Endothelial cell of umbilical vein (primary cell): ENCODE results near the gene RPS2. TPM values are rescaled to one million over a fixed set of nuclear protein-coding genes. Genes with fewer than 3 reads are reported as not detected.
"Not testable (repeated sequence)": the region's sequence is repeated elsewhere in the genome, so short reads cannot be mapped to it uniquely, and the experiment has no call there.

Experiments used
- BruUV-seq: library from RNA; stranded (reverse); fragments of 400-500 nt; replicated peaks from 2 replicates; lab custom pipeline; 2021; lab: Mats Ljungman, UMichigan
- CTCF ChIA-PET: fragments of 300-600, 350-600 bp; sonication (Branson Sonifier 250); formaldehyde crosslinking; loops from one replicate; lab custom pipeline; 2021; ENCODE audit warnings: antibody characterized with exemption, inconsistent platforms; lab: Charles Lee
- POLR2A ChIA-PET: fragments of 300-600, 350-600 bp; sonication (Branson Sonifier 250); formaldehyde crosslinking; loops from one replicate; lab custom pipeline; 2021; ENCODE audit warnings: antibody characterized with exemption, inconsistent platforms; lab: Charles Lee
- DNase-seq: peaks from one replicate; pipeline ENCODE4 v3.0.0-alpha.2; 2011; ENCODE audit warnings: low read depth, low spot score
- FAIRE-seq: peaks from 2 replicates; lab custom pipeline; 2011; peaks lifted over from hg19 to GRCh38; lab: Jason Lieb, UNC
- H2AFZ ChIP-seq: 2 replicates; pipeline ENCODE4 v1.6.0; 2012; ENCODE audit warnings: low read depth, low read length, control low read depth, inconsistent platforms
- H3K27ac ChIP-seq: 2 replicates; pipeline ENCODE4 v1.5.1; 2011; ENCODE audit warnings: low read depth, mild to moderate bottlenecking, control low read depth, low read length, moderate library complexity; ENCODE audit not compliant: insufficient read depth
- H3K27me3 ChIP-seq, 2 experiments: 2 replicates each; pipeline versions ENCODE4 v1.6.0 to v1.6.1; 2011; ENCODE audit warnings: low read length in 2 of 2, mixed read lengths in 1 of 2; ENCODE audit not compliant: control insufficient read depth in 2 of 2, insufficient read depth in 2 of 2
- H3K36me3 ChIP-seq, 2 experiments: 2 replicates in 1 of 2; 3 replicates in 1 of 2; pipeline ENCODE4 v1.5.1; 2011; ENCODE audit warnings: low read length in 2 of 2, mild to moderate bottlenecking in 1 of 2, moderate library complexity in 1 of 2; ENCODE audit not compliant: control insufficient read depth in 2 of 2, insufficient read depth in 2 of 2; ENCODE audit errors: extremely low read depth in 1 of 2
- H3K4me1 ChIP-seq: 3 replicates; pipeline ENCODE4 v1.5.1; 2011; ENCODE audit warnings: mild to moderate bottlenecking, low read length; ENCODE audit not compliant: control insufficient read depth, insufficient read depth; ENCODE audit errors: extremely low read depth
- H3K4me2 ChIP-seq: 2 replicates; pipeline ENCODE4 v1.6.1; 2011; ENCODE audit warnings: low read length, control low read depth, mixed read lengths; ENCODE audit not compliant: insufficient read depth
- H3K4me3 ChIP-seq, 3 experiments: fragments of 200-600 bp in 1 of 3; sonication (generic), shearing (Covaris generic) in 1 of 3; replicated peaks in 1 of 3; 2 replicates each; pipeline ENCODE4 v1.5.1; 2011 to 2016; ENCODE audit warnings: control low read depth in 3 of 3, low read length in 3 of 3, mild to moderate bottlenecking in 2 of 3, inconsistent platforms in 1 of 3, low read depth in 1 of 3, moderate library complexity in 1 of 3; ENCODE audit not compliant: insufficient read depth in 1 of 3
- H3K79me2 ChIP-seq: 2 replicates; pipeline ENCODE4 v1.6.0; 2012; ENCODE audit warnings: low read length, inconsistent platforms; ENCODE audit not compliant: control insufficient read depth, insufficient read depth
- H3K9ac ChIP-seq: replicated peaks from 2 replicates; pipeline ENCODE3; 2011; ENCODE audit warnings: low read length, control low read depth; ENCODE audit not compliant: insufficient read depth; ENCODE audit errors: extremely low read depth
- H3K9me1 ChIP-seq: replicated peaks from 3 replicates; pipeline ENCODE4 v1.6.0; 2011; ENCODE audit warnings: mild to moderate bottlenecking, low read length; ENCODE audit not compliant: control insufficient read depth, insufficient read depth; ENCODE audit errors: extremely low read depth
- H3K9me3 ChIP-seq: replicated peaks from 2 replicates; pipeline ENCODE4 v1.5.1; 2012; ENCODE audit warnings: low read length, inconsistent platforms; ENCODE audit not compliant: control insufficient read depth, insufficient read depth
- H4K20me1 ChIP-seq: replicated peaks from 2 replicates; pipeline ENCODE3; 2011; ENCODE audit warnings: mild to moderate bottlenecking, low read length; ENCODE audit not compliant: control insufficient read depth, insufficient read depth; ENCODE audit errors: extremely low read depth
- EZH2 ChIP-seq: IDR thresholded peaks from 2 replicates; pipeline ENCODE4 v1.6.1; 2012; ENCODE audit warnings: borderline replicate concordance, low read depth, mild to moderate bottlenecking, moderate library complexity, low read length, inconsistent platforms; ENCODE audit not compliant: severe bottlenecking
- FOS ChIP-seq: IDR thresholded peaks from 2 replicates; pipeline ENCODE4 v1.6.1; 2011; ENCODE audit warnings: mild to moderate bottlenecking, low read length, moderate library complexity, borderline replicate concordance; ENCODE audit not compliant: insufficient read depth
- GATA2 ChIP-seq: IDR thresholded peaks from 2 replicates; pipeline ENCODE4 v1.7.0; 2011; ENCODE audit warnings: low read depth, mild to moderate bottlenecking, moderate library complexity, mixed read lengths, low read length; ENCODE audit not compliant: insufficient read length, insufficient read depth
- JUN ChIP-seq: IDR thresholded peaks from 2 replicates; pipeline ENCODE4 v1.6.1; 2011; ENCODE audit warnings: borderline replicate concordance, low read depth; ENCODE audit not compliant: insufficient read length, insufficient read depth
- MYC ChIP-seq: IDR thresholded peaks from one replicate; pipeline ENCODE4 v1.6.1; 2011; ENCODE audit warnings: mild to moderate bottlenecking, low read depth, low read length
- POLR2A ChIP-seq: IDR thresholded peaks from 2 replicates; pipeline ENCODE4 v1.6.1; 2012; ENCODE audit warnings: low read depth, mild to moderate bottlenecking, control low read depth, low read length
- POLR2AphosphoS5 ChIP-seq: IDR thresholded peaks from 2 replicates; pipeline ENCODE4 v1.6.1; 2012; ENCODE audit warnings: low read depth, mild to moderate bottlenecking, control low read depth, low read length, moderate library complexity; ENCODE audit not compliant: insufficient read depth
- dilution Hi-C: fragments of 300-500 bp; cut with MboI; formaldehyde crosslinking; loops from one replicate; pipeline ENCODE4 v1.15.0; 2019; ENCODE audit warnings: low sequenced_read_pairs; ENCODE audit not compliant: extremely low pct_ligation_motif_present
- intact Hi-C: fragments of 100-400 bp; cut with micrococcal nuclease; formaldehyde crosslinking; loops from one replicate; pipeline ENCODE4 v1.10.0; 2022
- polyA plus RNA-seq, 4 experiments: library from polyadenylated mRNA; depleted of rRNA in 3 of 4; stranded (reverse) in 3 of 4; unstranded in 1 of 4; fragments of >200 nt; gene quantifications; 2 replicates each; pipeline versions ENCODE4 v1.2.1 to v1.2.3, GENCODE V29; 2011 to 2012; ENCODE audit warnings: missing spikeins in 1 of 4
- total RNA-seq: library from RNA; stranded (reverse); gene quantifications from 2 replicates; pipeline ENCODE4 v1.2.3, GENCODE V29; 2021
- TF ChIP-seq, protein P1 (sequence below): IDR thresholded peaks from 2 replicates; pipeline ENCODE4 v1.6.1; 2011; ENCODE audit not compliant: insufficient read depth, insufficient read length
- TF ChIP-seq, protein P2 (sequence below), 2 donors: IDR thresholded peaks; 1 replicate in 1 of 2; 2 replicates in 1 of 2; pipeline ENCODE4 v1.5.1; 2011; ENCODE audit warnings: low read length in 2 of 2, mild to moderate bottlenecking in 2 of 2, moderate library complexity in 2 of 2, control low read depth in 1 of 2, inconsistent platforms in 1 of 2, low read depth in 1 of 2; ENCODE audit not compliant: insufficient read depth in 1 of 2; ENCODE audit errors: extremely low read depth in 1 of 2

RPS2 gene
- total and polyA plus RNA-seq, 2 donors (not counting 3 experiments of a cell fraction or from before 2014, with no cell fraction given): 2,793 to 9,021 TPM

DNA sequence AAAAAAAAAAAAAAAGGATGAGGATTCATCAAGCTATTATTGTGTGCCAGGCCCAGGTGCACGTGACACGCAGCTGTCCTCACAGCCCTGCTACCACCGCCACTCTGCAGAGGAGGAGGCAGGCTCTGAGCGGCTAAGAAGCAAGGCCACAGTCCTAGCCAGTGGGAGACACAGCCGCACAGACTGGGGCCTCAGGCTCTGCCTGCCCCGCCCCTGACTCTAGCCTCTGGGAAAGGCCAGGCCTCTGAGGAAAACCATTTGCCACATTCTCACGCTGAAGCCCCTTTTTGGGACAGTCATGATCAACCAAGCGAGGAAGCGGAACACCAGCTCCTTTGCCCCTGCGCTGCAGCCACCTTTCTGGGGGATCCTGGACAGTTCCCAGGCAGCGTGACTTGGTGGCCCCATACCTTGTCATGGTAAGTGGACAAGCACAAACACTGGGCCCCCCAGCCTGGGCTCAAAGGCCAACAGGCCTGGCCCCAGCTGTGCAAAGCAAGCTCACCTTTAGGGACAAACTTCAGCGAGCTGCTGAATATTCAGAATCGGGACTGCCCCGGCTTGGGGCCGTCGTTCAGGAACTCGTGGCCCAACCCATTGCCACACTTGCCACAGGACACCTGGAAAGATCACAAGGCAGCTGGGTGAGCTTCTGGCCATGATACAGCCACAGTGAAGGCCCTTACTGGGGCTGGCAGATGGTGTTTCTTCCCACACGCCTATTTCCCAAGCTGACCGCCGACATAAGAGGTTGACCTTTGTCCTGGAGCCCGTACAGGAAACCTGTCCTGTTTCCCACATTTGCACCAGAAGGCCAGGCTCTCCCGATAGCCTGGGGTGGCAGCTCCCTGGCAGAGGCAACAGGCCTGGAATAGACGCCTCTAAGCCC is 24.1 kb downstream of the RPS2 start:
- Histone ChIP-seq H3K4me3 (no peak overlapping the region), H3K27me3 (no peaks in the 10 kb centered on the region), H2AFZ (no peak overlapping the region), H3K79me2 (no peaks in the 10 kb centered on the region), H3K9ac (no peak overlapping the region), H4K20me1 (no peaks in the 10 kb centered on the region), H3K27ac (no peak overlapping the region), H3K9me1 (no peaks in the 10 kb centered on the region), H3K4me1 (peaks cover 12% of the 10 kb centered on the region), H3K9me3 (no peaks in the 10 kb centered on the region), H3K4me2 (no peak overlapping the region), H3K36me3 (peaks cover 0 to 15% of the 10 kb centered on the region in 2 experiments)
- dilution Hi-C loops: no loop called here
- ChIA-PET CTCF (interaction anchor here (1.0 kb wide), 2 partner anchors 31 to 200 kb away, joined by 3 read pairs; no protein-coding TSS in a partner anchor), POLR2A (no interaction called here)
- no peak for FAIRE-seq
- TF ChIP-seq, protein P1, sequence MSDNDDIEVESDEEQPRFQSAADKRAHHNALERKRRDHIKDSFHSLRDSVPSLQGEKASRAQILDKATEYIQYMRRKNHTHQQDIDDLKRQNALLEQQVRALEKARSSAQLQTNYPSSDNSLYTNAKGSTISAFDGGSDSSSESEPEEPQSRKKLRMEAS: no peak
- TF ChIP-seq EZH2 (no peak), MYC (no peak), POLR2A (no peak), FOS (no peak), JUN (no peak), POLR2AphosphoS5 (no peak), GATA2 (no peak)
- TF ChIP-seq, protein P2, sequence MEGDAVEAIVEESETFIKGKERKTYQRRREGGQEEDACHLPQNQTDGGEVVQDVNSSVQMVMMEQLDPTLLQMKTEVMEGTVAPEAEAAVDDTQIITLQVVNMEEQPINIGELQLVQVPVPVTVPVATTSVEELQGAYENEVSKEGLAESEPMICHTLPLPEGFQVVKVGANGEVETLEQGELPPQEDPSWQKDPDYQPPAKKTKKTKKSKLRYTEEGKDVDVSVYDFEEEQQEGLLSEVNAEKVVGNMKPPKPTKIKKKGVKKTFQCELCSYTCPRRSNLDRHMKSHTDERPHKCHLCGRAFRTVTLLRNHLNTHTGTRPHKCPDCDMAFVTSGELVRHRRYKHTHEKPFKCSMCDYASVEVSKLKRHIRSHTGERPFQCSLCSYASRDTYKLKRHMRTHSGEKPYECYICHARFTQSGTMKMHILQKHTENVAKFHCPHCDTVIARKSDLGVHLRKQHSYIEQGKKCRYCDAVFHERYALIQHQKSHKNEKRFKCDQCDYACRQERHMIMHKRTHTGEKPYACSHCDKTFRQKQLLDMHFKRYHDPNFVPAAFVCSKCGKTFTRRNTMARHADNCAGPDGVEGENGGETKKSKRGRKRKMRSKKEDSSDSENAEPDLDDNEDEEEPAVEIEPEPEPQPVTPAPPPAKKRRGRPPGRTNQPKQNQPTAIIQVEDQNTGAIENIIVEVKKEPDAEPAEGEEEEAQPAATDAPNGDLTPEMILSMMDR (IDR thresholded peaks at IDR 0.05; ENCODE audit: extremely low read depth in 1 of 2, insufficient read depth in 1 of 2, low read depth in 1 of 2, low read length in 2 of 2): no peak
- intact Hi-C loops: no loop called here
- no peak for DNase-seq
- no TSS peak for BruUV-seq

DNA sequence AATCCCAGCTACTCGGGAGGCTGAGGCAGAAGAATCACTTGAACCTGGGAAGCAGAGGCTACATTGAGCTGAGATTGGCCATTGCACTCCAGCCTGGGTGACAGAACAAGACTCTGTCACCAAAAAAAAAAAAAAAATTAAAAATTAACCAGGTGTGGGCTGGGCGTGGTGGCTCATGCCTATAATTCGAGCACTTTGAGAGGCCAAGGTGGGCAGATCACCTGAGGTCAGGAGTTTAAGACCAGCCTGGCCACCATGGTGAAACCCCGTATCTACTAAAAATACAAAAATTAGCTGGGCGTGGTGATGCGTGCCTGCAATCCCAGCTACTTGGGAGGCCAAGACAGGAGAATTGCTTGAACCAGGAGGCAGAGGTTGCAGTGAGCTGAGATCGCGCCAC is 24.8 kb downstream of the RPS2 start:
- dilution Hi-C loops, H3K4me2 ChIP-seq, intact Hi-C loops, H3K79me2 ChIP-seq, H3K27ac ChIP-seq, H3K9ac ChIP-seq, H3K4me3 ChIP-seq, H2AFZ ChIP-seq, POLR2A ChIA-PET, H3K9me3 ChIP-seq, H3K9me1 ChIP-seq, FAIRE-seq, DNase-seq, H3K27me3 ChIP-seq, H4K20me1 ChIP-seq, BruUV-seq: not testable (repeated sequence)
- peaks cover 12% of the 10 kb centered on the region for H3K4me1 ChIP-seq
- CTCF ChIA-PET: interaction anchor here (1.0 kb wide), 1 partner anchor 30 kb away, joined by 3 read pairs; no protein-coding TSS in a partner anchor
- H3K36me3 ChIP-seq: peaks cover 0 to 15% of the 10 kb centered on the region in 2 experiments
